HepG2 (cell line): Measurements from ENCODE around the gene ETF1. TPM values are rescaled to one million over a fixed set of nuclear protein-coding genes. Genes with fewer than 3 reads are reported as not detected.
A peak's percentile ranks its signal among the peaks of the same experiment; 100 is the strongest.

Experiments used
- GMEB2 ChIP-seq: IDR thresholded peaks from 2 replicates; pipeline ENCODE4 v1.6.1; 2016; ENCODE audit warnings: missing biosample characterization, missing genetic modification reagents, low read depth
- KDM4B ChIP-seq: sonication (generic); formaldehyde crosslinking; IDR thresholded peaks from 2 replicates; pipeline ENCODE4 v1.4.0; 2020; ENCODE audit warnings: missing genetic modification reagents
- KDM6A ChIP-seq: IDR thresholded peaks from 2 replicates; pipeline ENCODE4 v1.6.1; 2016; ENCODE audit warnings: low read depth
- MED13 ChIP-seq: sonication (generic); formaldehyde crosslinking; IDR thresholded peaks from 2 replicates; pipeline ENCODE4 v1.5.0; 2020; ENCODE audit warnings: missing genetic modification reagents
- MTF2 ChIP-seq: sonication (generic); formaldehyde crosslinking; IDR thresholded peaks from 2 replicates; pipeline ENCODE4 v1.5.0; 2020; ENCODE audit warnings: missing genetic modification reagents, borderline replicate concordance
- PPARG ChIP-seq: conservative IDR thresholded peaks from 2 replicates; pipeline ENCODE4 v1.6.1; 2016; ENCODE audit warnings: missing biosample characterization, missing genetic modification reagents
- SP140L ChIP-seq: sonication (generic); formaldehyde crosslinking; IDR thresholded peaks from 2 replicates; pipeline ENCODE4 v1.4.0; 2020; ENCODE audit warnings: missing genetic modification reagents, borderline replicate concordance
- TSC22D2 ChIP-seq: sonication (generic); formaldehyde crosslinking; IDR thresholded peaks from 2 replicates; pipeline ENCODE4 v1.5.1; 2020; ENCODE audit warnings: missing genetic modification reagents, mild to moderate bottlenecking, borderline replicate concordance
- ZBTB7B ChIP-seq: sonication (generic); formaldehyde crosslinking; IDR thresholded peaks from 2 replicates; pipeline ENCODE4 v1.4.0; 2020; ENCODE audit warnings: missing genetic modification reagents
- ZNF30 ChIP-seq: sonication (generic); formaldehyde crosslinking; IDR thresholded peaks from 2 replicates; pipeline ENCODE4 v1.5.0; 2020; ENCODE audit warnings: mild to moderate bottlenecking, missing genetic modification reagents
- ZNF317 ChIP-seq: sonication (generic); formaldehyde crosslinking; IDR thresholded peaks from 2 replicates; pipeline ENCODE4 v1.5.0; 2020; ENCODE audit warnings: mild to moderate bottlenecking, missing genetic modification reagents
- ZNF547 ChIP-seq: sonication (generic); formaldehyde crosslinking; IDR thresholded peaks from 2 replicates; pipeline ENCODE4 v1.5.1; 2020; ENCODE audit warnings: mild to moderate bottlenecking, missing genetic modification reagents
- polyA plus RNA-seq, 8 experiments: library from polyadenylated mRNA; depleted of rRNA in 3 of 8; stranded (reverse) in 7 of 8; unstranded in 1 of 8; fragments of >200 nt; fragmentation: Illumina TruSeq in 4 of 8; extraction: Trizol in 4 of 8; gene quantifications; 2 replicates each; pipeline versions ENCODE4 v1.2.1 to v1.2.3, GENCODE V29; 2011 to 2016; ENCODE audit warnings: low read depth in 4 of 8, missing spikeins in 1 of 8, mixed read lengths in 1 of 8; ENCODE audit not compliant: insufficient read depth in 1 of 8
- total RNA-seq, 5 experiments: library from RNA; depleted of rRNA; stranded (reverse); fragments of >200 nt; fragmentation: Illumina TruSeq; extraction: Trizol; gene quantifications; 2 replicates each; pipeline ENCODE4 v1.2.3, GENCODE V29; 2016; ENCODE audit warnings: low read depth in 1 of 5
- TF ChIP-seq, protein P1 (sequence below): sonication (generic); formaldehyde crosslinking; IDR thresholded peaks from 2 replicates; pipeline ENCODE4 v1.5.1; 2020; ENCODE audit warnings: missing genetic modification reagents, mild to moderate bottlenecking, borderline replicate concordance
- TF ChIP-seq, protein P2 (sequence below): fragments of 450-650 bp; IDR thresholded peaks from 2 replicates; pipeline ENCODE4 v1.6.1; 2017
- TF ChIP-seq, protein P3 (sequence below): sonication (generic); formaldehyde crosslinking; IDR thresholded peaks from 2 replicates; pipeline ENCODE4 v1.4.0; 2020; ENCODE audit warnings: missing genetic modification reagents, borderline replicate concordance
- TF ChIP-seq, protein P4 (sequence below): sonication (generic); formaldehyde crosslinking; IDR thresholded peaks from 2 replicates; pipeline ENCODE4 v1.4.0; 2020; ENCODE audit warnings: missing genetic modification reagents, borderline replicate concordance
- TF ChIP-seq, protein P5 (sequence below): sonication (generic); formaldehyde crosslinking; IDR thresholded peaks from 2 replicates; pipeline ENCODE4 v1.4.0; 2020; ENCODE audit warnings: missing genetic modification reagents

ETF1 gene
- total and polyA plus RNA-seq, 2 of the 13 experiments (the other 11 are each of a cell fraction or from before 2014, with no cell fraction given) = 52.1 to 184 TPM

DNA sequence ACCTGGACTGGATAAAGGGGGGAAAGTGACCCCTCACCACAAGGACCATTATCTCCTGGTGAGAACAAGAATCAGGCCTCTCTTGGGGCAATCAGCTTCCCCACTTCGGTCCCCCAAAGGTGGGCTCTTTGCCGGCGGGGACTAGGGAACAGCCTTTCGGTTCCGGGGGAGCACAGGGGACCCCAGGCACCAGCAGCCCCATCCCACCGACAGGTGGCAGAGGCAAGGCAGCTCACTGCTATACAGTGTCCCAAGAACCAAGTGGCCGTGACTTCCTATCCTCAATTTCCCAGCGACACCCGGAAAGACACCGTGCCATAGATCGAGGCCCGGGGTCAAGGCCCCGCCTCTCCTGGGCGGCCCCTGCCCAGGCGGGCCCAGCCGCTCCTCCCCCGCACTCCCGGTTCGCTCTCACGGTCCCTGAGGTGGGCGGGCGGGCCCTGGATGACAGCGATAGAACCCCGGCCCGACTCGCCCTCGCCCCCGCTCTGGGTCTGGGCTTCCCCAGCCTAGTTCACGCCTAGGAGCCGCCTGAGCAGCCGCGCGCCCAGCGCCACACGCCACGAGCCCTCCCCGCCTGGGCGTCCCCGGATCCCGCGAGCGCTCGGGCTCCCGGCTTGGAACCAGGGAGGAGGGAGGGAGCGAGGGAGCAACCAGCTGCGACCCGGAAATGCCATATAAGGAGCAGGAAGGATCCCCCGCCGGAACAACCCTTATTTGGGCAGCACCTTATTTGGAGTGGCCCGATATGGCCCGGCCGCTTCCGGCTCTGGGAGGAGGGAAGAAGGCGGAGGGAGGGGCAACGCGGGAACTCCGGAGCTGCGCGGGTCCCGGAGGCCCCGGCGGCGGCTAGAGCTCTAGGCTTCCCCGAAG lies 78.4 kb downstream of the ETF1 start (continued):
- TF ChIP-seq, protein P1, sequence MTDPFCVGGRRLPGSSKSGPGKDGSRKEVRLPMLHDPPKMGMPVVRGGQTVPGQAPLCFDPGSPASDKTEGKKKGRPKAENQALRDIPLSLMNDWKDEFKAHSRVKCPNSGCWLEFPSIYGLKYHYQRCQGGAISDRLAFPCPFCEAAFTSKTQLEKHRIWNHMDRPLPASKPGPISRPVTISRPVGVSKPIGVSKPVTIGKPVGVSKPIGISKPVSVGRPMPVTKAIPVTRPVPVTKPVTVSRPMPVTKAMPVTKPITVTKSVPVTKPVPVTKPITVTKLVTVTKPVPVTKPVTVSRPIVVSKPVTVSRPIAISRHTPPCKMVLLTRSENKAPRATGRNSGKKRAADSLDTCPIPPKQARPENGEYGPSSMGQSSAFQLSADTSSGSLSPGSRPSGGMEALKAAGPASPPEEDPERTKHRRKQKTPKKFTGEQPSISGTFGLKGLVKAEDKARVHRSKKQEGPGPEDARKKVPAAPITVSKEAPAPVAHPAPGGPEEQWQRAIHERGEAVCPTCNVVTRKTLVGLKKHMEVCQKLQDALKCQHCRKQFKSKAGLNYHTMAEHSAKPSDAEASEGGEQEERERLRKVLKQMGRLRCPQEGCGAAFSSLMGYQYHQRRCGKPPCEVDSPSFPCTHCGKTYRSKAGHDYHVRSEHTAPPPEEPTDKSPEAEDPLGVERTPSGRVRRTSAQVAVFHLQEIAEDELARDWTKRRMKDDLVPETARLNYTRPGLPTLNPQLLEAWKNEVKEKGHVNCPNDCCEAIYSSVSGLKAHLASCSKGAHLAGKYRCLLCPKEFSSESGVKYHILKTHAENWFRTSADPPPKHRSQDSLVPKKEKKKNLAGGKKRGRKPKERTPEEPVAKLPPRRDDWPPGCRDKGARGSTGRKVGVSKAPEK (CRISPR knock-in tag) = no peak
- TF ChIP-seq MED13 (CRISPR knock-in tag) (no peak), TSC22D2 (CRISPR knock-in tag) (no peak), ZNF30 (CRISPR knock-in tag) (no peak), ZNF547 (0 out of 2 replicates have a peak, but pooled peaks have one; percentile 13), ZBTB7B (no peak), KDM6A (CRISPR knock-in tag) (no peak), PPARG (CRISPR knock-in tag) (peak; percentile 12; the same call in 1 of the 2 replicates), GMEB2 (no peak), KDM4B (CRISPR knock-in tag) (no peak), MTF2 (CRISPR knock-in tag) (0 out of 2 replicates have a peak, but pooled peaks have one; percentile 45), ZNF317 (CRISPR knock-in tag) (0 out of 2 replicates have a peak, but pooled peaks have one; percentile 3), SP140L (no peak)
- TF ChIP-seq, protein P2, sequence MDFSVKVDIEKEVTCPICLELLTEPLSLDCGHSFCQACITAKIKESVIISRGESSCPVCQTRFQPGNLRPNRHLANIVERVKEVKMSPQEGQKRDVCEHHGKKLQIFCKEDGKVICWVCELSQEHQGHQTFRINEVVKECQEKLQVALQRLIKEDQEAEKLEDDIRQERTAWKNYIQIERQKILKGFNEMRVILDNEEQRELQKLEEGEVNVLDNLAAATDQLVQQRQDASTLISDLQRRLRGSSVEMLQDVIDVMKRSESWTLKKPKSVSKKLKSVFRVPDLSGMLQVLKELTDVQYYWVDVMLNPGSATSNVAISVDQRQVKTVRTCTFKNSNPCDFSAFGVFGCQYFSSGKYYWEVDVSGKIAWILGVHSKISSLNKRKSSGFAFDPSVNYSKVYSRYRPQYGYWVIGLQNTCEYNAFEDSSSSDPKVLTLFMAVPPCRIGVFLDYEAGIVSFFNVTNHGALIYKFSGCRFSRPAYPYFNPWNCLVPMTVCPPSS = no peak
- TF ChIP-seq, protein P3, sequence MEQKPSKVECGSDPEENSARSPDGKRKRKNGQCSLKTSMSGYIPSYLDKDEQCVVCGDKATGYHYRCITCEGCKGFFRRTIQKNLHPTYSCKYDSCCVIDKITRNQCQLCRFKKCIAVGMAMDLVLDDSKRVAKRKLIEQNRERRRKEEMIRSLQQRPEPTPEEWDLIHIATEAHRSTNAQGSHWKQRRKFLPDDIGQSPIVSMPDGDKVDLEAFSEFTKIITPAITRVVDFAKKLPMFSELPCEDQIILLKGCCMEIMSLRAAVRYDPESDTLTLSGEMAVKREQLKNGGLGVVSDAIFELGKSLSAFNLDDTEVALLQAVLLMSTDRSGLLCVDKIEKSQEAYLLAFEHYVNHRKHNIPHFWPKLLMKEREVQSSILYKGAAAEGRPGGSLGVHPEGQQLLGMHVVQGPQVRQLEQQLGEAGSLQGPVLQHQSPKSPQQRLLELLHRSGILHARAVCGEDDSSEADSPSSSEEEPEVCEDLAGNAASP (CRISPR knock-in tag) = no peak
- TF ChIP-seq, protein P4, sequence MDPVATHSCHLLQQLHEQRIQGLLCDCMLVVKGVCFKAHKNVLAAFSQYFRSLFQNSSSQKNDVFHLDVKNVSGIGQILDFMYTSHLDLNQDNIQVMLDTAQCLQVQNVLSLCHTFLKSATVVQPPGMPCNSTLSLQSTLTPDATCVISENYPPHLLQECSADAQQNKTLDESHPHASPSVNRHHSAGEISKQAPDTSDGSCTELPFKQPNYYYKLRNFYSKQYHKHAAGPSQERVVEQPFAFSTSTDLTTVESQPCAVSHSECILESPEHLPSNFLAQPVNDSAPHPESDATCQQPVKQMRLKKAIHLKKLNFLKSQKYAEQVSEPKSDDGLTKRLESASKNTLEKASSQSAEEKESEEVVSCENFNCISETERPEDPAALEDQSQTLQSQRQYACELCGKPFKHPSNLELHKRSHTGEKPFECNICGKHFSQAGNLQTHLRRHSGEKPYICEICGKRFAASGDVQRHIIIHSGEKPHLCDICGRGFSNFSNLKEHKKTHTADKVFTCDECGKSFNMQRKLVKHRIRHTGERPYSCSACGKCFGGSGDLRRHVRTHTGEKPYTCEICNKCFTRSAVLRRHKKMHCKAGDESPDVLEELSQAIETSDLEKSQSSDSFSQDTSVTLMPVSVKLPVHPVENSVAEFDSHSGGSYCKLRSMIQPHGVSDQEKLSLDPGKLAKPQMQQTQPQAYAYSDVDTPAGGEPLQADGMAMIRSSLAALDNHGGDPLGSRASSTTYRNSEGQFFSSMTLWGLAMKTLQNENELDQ (CRISPR knock-in tag) = no peak
- TF ChIP-seq, protein P5, sequence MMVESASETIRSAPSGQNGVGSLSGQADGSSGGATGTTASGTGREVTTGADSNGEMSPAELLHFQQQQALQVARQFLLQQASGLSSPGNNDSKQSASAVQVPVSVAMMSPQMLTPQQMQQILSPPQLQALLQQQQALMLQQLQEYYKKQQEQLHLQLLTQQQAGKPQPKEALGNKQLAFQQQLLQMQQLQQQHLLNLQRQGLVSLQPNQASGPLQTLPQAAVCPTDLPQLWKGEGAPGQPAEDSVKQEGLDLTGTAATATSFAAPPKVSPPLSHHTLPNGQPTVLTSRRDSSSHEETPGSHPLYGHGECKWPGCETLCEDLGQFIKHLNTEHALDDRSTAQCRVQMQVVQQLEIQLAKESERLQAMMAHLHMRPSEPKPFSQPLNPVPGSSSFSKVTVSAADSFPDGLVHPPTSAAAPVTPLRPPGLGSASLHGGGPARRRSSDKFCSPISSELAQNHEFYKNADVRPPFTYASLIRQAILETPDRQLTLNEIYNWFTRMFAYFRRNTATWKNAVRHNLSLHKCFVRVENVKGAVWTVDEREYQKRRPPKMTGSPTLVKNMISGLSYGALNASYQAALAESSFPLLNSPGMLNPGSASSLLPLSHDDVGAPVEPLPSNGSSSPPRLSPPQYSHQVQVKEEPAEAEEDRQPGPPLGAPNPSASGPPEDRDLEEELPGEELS (CRISPR knock-in tag) = no peak
